Panc1 (cell line): ENCODE measurements around the gene WDR7. TPM values are rescaled to one million over a fixed set of nuclear protein-coding genes. Genes with fewer than 3 reads are reported as not detected.

Experiments
- ATAC-seq: fragments of 200-7000 bp; cut with Tn5 transposase; 2 replicates; pipeline ENCODE4 v1.9.1; 2020; ENCODE audit warnings: mild to moderate bottlenecking, moderate library complexity
- BruUV-seq: library from RNA; stranded (reverse); fragments of 400-500 nt; replicated peaks from 2 replicates; lab custom pipeline; 2021; lab: Mats Ljungman, UMichigan
- CTCF ChIA-PET: fragments of 300-600 bp; sonication (Branson Sonifier 250); formaldehyde crosslinking; loops from one replicate; lab custom pipeline; 2022; ENCODE audit warnings: antibody characterized with exemption; lab: Charles Lee
- POLR2A ChIA-PET: fragments of 300-600 bp; sonication (Branson Sonifier 250); formaldehyde crosslinking; loops from one replicate; lab custom pipeline; 2022; ENCODE audit warnings: antibody characterized with exemption; lab: Charles Lee
- DNase-seq: peaks from one replicate; pipeline ENCODE4 v3.0.0-alpha.2; 2010; ENCODE audit warnings: low read depth, low spot score
- H3K27ac ChIP-seq: 2 replicates; pipeline ENCODE4 v1.5.1; 2011; ENCODE audit warnings: mild to moderate bottlenecking, low read length, inconsistent platforms
- H3K27me3 ChIP-seq: fragments of 200-500 bp; sonication (Bioruptor generic); 2 replicates; pipeline ENCODE4 v1.6.0; 2014; ENCODE audit warnings: low read length, inconsistent platforms; ENCODE audit not compliant: control insufficient read depth, insufficient read depth
- H3K36me3 ChIP-seq: fragments of 200-500 bp; sonication (Bioruptor generic); 2 replicates; pipeline ENCODE4 v1.5.1; 2014; ENCODE audit warnings: inconsistent platforms, mild to moderate bottlenecking, low read length, moderate library complexity; ENCODE audit not compliant: control insufficient read depth, insufficient read depth
- H3K4me1 ChIP-seq: 2 replicates; pipeline ENCODE4 v1.5.1; 2011; ENCODE audit warnings: inconsistent platforms, mild to moderate bottlenecking, low read length, moderate library complexity; ENCODE audit not compliant: control insufficient read depth, insufficient read depth
- H3K4me3 ChIP-seq, 2 experiments: 2 replicates each; pipeline ENCODE4 v1.5.1; 2011 to 2012; ENCODE audit warnings: low read depth in 2 of 2, low read length in 2 of 2, mild to moderate bottlenecking in 2 of 2, inconsistent platforms in 1 of 2, moderate library complexity in 1 of 2
- H3K9me3 ChIP-seq: fragments of 200-500 bp; sonication (Bioruptor generic); 2 replicates; pipeline ENCODE4 v1.5.1; 2014; ENCODE audit warnings: low read depth, mild to moderate bottlenecking, inconsistent platforms, low read length, moderate library complexity; ENCODE audit not compliant: control insufficient read depth, insufficient read depth
- POLR2AphosphoS5 ChIP-seq: IDR thresholded peaks from 2 replicates; pipeline ENCODE4 v1.6.1; 2012; ENCODE audit warnings: mild to moderate bottlenecking, low read depth, low read length, moderate library complexity
- REST ChIP-seq, 2 experiments: IDR thresholded peaks; 2 replicates each; pipeline ENCODE4 v1.6.1; 2011 to 2012; ENCODE audit warnings: low read depth in 2 of 2, control low read depth in 1 of 2, low read length in 1 of 2, mild to moderate bottlenecking in 1 of 2, moderate library complexity in 1 of 2; ENCODE audit not compliant: insufficient read depth in 1 of 2
- SIN3A ChIP-seq: IDR thresholded peaks from 2 replicates; pipeline ENCODE4 v1.6.1; 2012; ENCODE audit warnings: low read depth, mild to moderate bottlenecking, low read length, moderate library complexity, borderline replicate concordance; ENCODE audit not compliant: insufficient read depth
- TCF7L2 ChIP-seq: IDR thresholded peaks from 2 replicates; pipeline ENCODE4 v1.6.1; 2011; ENCODE audit warnings: mild to moderate bottlenecking, low read depth, low read length, inconsistent platforms
- in situ Hi-C: cut with HindIII; loops from 2 replicates; pipeline ENCODE4 v1.10.0; 2016; ENCODE audit warnings: low sequenced_read_pairs, low pct_unique_long_range_greater_than_20kb
- intact Hi-C: fragments of 100-400 bp; cut with micrococcal nuclease; formaldehyde crosslinking; loops from one replicate; pipeline ENCODE4 v1.10.0; 2022; ENCODE audit not compliant: unreplicated experiment
- total RNA-seq: library from RNA; stranded (reverse); gene quantifications from one replicate; pipeline ENCODE4 v1.2.1, GENCODE V29; 2021; ENCODE audit not compliant: unreplicated experiment
- TF ChIP-seq, protein P1 (sequence below): fragments of 450-650 bp; IDR thresholded peaks from 2 replicates; pipeline ENCODE4 v1.5.1; 2017; ENCODE audit warnings: mild to moderate bottlenecking

Gene WDR7
- total RNA-seq, 1 experiment from 2014 or later: 12.3 TPM

DNA sequence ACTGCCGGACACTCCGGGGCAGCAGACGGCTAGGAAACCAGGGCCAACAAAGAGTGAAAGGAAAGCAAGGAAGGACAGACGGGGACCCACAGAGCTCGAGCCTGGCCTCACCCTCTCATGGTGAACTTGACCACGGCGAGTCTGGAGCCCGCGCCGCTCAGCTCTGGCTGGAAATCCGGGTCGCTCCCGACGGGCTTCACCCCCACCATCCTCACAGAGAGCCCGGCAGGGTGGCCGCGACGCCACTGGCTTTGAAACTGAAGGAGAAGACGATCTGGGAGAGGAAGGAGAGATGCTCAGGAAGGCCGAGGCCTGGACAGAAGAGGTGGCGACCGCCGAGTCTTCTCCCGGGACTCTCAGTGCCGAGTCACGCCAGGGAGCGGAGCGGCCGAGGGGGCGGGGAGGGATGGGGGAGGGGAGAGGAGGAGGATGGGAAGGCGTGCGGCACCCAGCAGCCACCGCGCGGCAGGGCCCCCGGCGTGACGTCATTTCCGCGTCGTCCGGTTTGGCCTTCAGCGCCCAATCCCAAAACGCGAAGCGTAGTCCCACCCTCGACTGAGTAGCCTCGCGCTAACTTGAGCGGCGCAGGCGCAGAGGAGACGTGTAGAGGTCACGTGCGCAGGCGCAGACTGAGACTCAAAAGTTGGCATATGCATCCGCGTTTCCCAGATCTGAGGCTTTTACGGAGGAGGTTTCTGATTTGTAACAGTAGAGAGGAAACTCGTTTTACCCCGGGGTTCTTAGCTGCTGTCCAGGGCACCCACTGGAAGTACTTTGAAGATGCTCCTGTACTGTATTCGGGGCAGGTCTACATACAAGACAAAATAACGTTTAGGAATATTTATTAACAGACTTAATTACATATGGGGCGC is 12.7 kb upstream of the WDR7 start, which contains the start of gene TXNL1:
TXNL1 (minus strand) TSS at position 361 of the 872 bp plus-strand sequence; CDS start at position 209, 152 bp downstream.
- ChIA-PET CTCF (no interaction called here), POLR2A (interaction anchor here (0.5 kb wide), 1 partner anchor 19 kb away, joined by 3 read pairs; no protein-coding TSS in a partner anchor)
- no TSS peak for BruUV-seq
- peak; percentile 98 for ATAC-seq
- Histone ChIP-seq H3K4me3 (peak within 1 kb of the TSS; percentile 94), H3K27me3 (no peaks in the 10 kb centered on the region), H3K9me3 (no peaks in the 10 kb centered on the region), H3K4me1 (peaks cover 8% of the 10 kb centered on the region; the same call in 1 of the 2 replicates), H3K36me3 (peaks cover 9% of the 10 kb centered on the region), H3K27ac (peak within 1 kb of the TSS; percentile 97)
- in situ Hi-C loops: no loop called here
- intact Hi-C loops: no loop called here
- DNase-seq: peak; percentile 90
- no peak for TF ChIP-seq TCF7L2
- no peak for TF ChIP-seq REST (IDR thresholded peaks at IDR 0.05; ENCODE audit: insufficient read depth in 1 of 2, low read depth in 2 of 2, low read length in 1 of 2)
- peak; percentile 87 for TF ChIP-seq POLR2AphosphoS5
- peak; percentile 73; the same call in 1 of the 2 replicates for TF ChIP-seq SIN3A

GRCh38 chr18:56639104-56639381 is 12.1 kb upstream of the WDR7 start:
- intact Hi-C loops: no loop called here
- ChIA-PET CTCF (no interaction called here), POLR2A (no interaction called here)
- peaks cover 9% of the 10 kb centered on the region for H3K36me3 ChIP-seq
- peaks cover 8% of the 10 kb centered on the region; the same call in 1 of the 2 replicates for H3K4me1 ChIP-seq
- in situ Hi-C loops: no loop called here
- H3K27me3 ChIP-seq: no peaks in the 10 kb centered on the region
- peak overlapping the region; percentile 63 to 94 for H3K4me3 ChIP-seq
- TF ChIP-seq, protein P1, sequence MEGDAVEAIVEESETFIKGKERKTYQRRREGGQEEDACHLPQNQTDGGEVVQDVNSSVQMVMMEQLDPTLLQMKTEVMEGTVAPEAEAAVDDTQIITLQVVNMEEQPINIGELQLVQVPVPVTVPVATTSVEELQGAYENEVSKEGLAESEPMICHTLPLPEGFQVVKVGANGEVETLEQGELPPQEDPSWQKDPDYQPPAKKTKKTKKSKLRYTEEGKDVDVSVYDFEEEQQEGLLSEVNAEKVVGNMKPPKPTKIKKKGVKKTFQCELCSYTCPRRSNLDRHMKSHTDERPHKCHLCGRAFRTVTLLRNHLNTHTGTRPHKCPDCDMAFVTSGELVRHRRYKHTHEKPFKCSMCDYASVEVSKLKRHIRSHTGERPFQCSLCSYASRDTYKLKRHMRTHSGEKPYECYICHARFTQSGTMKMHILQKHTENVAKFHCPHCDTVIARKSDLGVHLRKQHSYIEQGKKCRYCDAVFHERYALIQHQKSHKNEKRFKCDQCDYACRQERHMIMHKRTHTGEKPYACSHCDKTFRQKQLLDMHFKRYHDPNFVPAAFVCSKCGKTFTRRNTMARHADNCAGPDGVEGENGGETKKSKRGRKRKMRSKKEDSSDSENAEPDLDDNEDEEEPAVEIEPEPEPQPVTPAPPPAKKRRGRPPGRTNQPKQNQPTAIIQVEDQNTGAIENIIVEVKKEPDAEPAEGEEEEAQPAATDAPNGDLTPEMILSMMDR: no peak
- TF ChIP-seq REST (IDR thresholded peaks at IDR 0.05; ENCODE audit: insufficient read depth in 1 of 2, low read depth in 2 of 2, low read length in 1 of 2) (no peak), TCF7L2 (no peak), SIN3A (no peak), POLR2AphosphoS5 (no peak)
- BruUV-seq: no TSS peak
- peak overlapping the region; percentile 97 for H3K27ac ChIP-seq
- H3K9me3 ChIP-seq: no peaks in the 10 kb centered on the region
- 0 out of 2 replicates have a peak, but pooled peaks have one; percentile 17 for ATAC-seq
- no peak for DNase-seq
